ENCODE results near the gene DNASE2. TPM values are rescaled to one million over a fixed set of nuclear protein-coding genes. Genes with fewer than 3 reads are reported as not detected.
A peak's percentile ranks its signal among the peaks of the same experiment; 100 is the strongest.

Gene DNASE2
- total RNA-seq, 2 donors from 2014 or later: 29.0 to 33.5 TPM

DNA sequence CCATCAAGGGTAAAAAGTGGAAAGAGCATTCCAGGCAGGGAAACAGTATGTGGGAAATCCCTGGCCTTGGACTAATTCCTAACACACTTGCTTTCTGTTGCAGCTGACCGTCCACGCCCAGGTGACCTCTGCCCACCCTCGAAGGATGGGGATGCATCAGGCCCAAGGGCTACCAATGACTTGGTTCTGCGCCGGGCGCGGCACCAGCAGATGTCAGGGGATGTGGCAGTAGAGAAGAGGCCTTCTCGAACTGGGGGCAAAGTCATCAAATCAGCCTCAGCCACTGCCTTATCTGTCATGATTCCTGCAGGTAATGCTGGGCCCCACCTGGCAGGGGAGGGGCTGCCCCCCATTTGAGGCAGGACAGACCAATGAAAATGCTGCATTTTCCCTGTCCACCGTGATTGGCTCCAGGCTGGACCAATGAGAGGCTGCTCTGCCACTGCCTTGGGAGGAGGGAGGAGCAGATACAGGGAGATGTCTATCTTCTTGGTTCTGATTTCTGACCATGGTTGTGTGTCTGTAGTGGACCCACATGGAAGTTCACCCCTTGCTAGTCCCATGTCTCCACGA is 12.6 kb downstream of the DNASE2 start:
- no peak overlapping the region for H3K27ac ChIP-seq
- DNase-seq: no peak
- intact Hi-C loops (cut with DNase I): no loop called here
- no peaks in the 10 kb centered on the region for H3K36me3 ChIP-seq
- H3K9ac ChIP-seq (ENCODE audit: low read depth in 2 of 2, low read length in 2 of 2): no peak overlapping the region
- H3K27me3 ChIP-seq: no peaks in the 10 kb centered on the region
- H3K4me3 ChIP-seq: no peak overlapping the region
- TF ChIP-seq, protein P1, sequence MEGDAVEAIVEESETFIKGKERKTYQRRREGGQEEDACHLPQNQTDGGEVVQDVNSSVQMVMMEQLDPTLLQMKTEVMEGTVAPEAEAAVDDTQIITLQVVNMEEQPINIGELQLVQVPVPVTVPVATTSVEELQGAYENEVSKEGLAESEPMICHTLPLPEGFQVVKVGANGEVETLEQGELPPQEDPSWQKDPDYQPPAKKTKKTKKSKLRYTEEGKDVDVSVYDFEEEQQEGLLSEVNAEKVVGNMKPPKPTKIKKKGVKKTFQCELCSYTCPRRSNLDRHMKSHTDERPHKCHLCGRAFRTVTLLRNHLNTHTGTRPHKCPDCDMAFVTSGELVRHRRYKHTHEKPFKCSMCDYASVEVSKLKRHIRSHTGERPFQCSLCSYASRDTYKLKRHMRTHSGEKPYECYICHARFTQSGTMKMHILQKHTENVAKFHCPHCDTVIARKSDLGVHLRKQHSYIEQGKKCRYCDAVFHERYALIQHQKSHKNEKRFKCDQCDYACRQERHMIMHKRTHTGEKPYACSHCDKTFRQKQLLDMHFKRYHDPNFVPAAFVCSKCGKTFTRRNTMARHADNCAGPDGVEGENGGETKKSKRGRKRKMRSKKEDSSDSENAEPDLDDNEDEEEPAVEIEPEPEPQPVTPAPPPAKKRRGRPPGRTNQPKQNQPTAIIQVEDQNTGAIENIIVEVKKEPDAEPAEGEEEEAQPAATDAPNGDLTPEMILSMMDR (IDR thresholded peaks at IDR 0.05): no peak
- H3K9me3 ChIP-seq: no peaks in the 10 kb centered on the region
- peaks cover 11% of the 10 kb centered on the region for H3K4me1 ChIP-seq

DNA sequence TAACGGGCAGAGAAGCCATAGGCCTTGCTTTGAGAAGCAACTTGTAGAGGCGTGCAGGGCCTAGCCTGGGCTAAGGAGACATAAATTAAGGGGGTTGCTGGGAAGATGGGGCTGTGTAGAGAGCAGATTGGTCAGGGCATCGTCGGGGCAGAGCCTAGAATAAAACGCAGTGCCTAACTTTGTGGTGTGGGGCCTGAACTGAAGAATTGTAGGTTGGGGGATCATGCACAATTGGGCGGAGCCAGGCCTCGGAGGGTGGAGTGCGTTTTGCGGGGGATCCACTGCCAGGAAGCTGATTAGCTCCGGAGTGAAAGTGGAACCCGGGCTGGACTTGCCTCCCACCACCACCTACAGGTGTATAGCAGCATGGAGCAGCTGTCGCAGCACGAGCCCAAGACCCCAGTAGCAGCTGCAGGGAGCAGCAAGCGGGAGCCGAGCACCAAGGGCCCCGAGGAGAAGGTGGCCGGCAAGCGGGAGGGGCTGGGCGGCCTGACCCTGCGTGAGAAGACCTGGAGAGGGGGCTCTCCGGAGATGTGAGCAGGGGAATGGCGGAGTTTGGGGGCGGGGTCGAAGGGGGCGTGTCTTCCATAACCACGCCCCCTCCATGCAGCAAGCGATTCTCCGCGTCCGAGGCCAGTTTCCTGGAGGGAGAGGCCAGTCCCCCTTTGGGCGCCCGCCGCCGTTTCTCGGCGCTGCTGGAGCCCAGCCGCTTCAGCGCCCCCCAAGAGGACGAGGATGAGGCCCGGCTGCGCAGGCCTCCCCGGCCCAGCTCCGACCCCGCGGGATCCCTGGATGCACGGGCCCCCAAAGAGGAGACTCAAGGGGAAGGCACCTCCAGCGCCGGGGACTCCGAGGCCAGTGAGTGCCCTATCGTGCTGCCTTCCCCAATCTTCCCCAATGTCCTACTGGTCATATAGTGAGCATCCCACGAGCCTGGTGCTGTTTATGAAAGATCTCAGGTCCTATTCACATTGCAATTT is 13.8 kb downstream of the DNASE2 start:
- DNase-seq: peak; percentile 71
- H3K4me3 ChIP-seq: peak overlapping the region; percentile 47
- intact Hi-C loops (cut with DNase I): no loop called here
- no peaks in the 10 kb centered on the region for H3K36me3 ChIP-seq
- H3K9ac ChIP-seq (ENCODE audit: low read depth in 2 of 2, low read length in 2 of 2): peak overlapping the region; percentile 61 to 63
- no peaks in the 10 kb centered on the region for H3K9me3 ChIP-seq
- TF ChIP-seq, protein P1 (IDR thresholded peaks at IDR 0.05): no peak
- no peaks in the 10 kb centered on the region for H3K27me3 ChIP-seq
- peaks cover 11% of the 10 kb centered on the region for H3K4me1 ChIP-seq
- no peak overlapping the region for H3K27ac ChIP-seq

DNA sequence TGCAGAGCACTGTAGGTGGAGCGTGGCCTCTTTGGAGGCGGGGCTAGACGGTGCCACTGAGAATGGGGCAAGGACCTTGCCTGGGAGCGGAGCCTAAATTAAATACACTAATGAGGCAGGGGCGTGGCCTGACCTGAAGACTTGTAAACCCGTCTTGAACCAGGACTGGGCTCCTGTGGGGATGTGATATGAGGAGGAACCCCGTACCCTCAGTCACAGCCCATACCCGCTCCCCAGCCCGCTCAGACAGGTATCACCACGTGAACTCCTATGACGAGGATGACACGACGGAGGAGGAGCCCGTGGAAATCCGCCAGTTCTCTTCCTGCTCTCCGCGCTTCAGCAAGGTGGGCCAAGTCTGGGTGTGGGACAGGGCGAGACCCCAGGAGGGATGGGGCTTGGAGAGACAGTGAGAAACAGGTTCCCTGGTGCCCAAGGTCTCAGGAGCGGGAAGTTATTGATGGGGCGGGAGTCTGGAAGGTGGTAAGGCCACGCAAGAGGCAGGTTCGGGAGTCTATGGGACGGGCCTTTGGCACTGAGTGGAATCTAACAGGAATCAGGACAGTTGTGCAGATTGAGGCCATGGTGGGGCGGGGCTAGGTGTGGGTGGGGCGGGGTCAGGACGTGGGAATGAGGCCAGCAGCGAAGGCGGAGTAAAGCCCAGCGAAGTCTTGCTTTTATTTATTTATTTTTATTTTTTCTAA is 14.7 kb downstream of the DNASE2 start:
- Histone ChIP-seq H3K9ac (ENCODE audit: low read depth in 2 of 2, low read length in 2 of 2) (no peak overlapping the region), H3K4me3 (no peak overlapping the region), H3K27ac (no peak overlapping the region), H3K4me1 (peaks cover 11% of the 10 kb centered on the region), H3K27me3 (no peaks in the 10 kb centered on the region), H3K36me3 (no peaks in the 10 kb centered on the region), H3K9me3 (no peaks in the 10 kb centered on the region)
- TF ChIP-seq, protein P1 (IDR thresholded peaks at IDR 0.05): no peak
- intact Hi-C loops (cut with DNase I): no loop called here
- no peak for DNase-seq

DNA sequence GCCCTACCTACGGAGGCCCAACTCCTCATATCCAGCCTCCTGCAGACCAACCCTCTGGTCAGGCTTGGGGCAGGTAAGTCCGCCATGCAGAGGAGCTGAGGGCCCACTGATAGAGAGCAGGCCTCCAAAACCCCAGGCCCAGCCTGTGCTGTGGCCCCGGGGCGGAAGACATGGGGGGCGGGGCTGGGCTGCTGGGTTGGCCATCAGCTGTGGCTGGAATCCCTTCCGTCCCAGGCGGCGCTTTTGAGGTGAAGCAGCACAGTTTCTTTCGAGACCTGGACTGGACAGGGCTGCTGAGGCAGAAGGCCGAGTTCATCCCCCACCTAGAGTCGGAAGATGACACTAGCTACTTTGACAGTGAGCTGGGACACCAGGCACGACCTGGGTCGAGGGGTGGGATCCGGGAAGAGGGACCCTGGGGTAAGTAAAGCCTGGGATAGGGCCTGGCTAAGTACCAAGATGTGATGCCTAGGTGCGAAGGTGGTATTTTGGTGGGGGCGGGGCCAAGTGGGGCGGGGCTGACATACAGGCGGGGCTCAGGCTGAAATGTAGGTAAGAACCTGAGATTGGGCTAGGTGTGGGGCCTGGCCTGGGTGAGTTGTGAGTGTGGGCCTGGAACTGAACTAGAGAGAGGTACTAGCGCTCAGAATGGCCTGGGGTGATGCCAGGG is 15.4 kb downstream of the DNASE2 start:
- H3K9ac ChIP-seq (ENCODE audit: low read depth in 2 of 2, low read length in 2 of 2): no peak overlapping the region
- H3K4me1 ChIP-seq: peaks cover 11% of the 10 kb centered on the region
- H3K27ac ChIP-seq: no peak overlapping the region
- no peaks in the 10 kb centered on the region for H3K9me3 ChIP-seq
- DNase-seq: no peak
- H3K4me3 ChIP-seq: no peak overlapping the region
- H3K36me3 ChIP-seq: no peaks in the 10 kb centered on the region
- no peaks in the 10 kb centered on the region for H3K27me3 ChIP-seq
- TF ChIP-seq, protein P1 (IDR thresholded peaks at IDR 0.05): no peak
- intact Hi-C loops (cut with DNase I): no loop called here
